Gastrocnemius medialis (tissue), 4 donors: Measurements from ENCODE around the gene TATDN3. TPM values are rescaled to one million over a fixed set of nuclear protein-coding genes. Genes with fewer than 3 reads are reported as not detected.
"Not testable (repeated sequence)": the region's sequence is repeated elsewhere in the genome, so short reads cannot be mapped to it uniquely, and the experiment has no call there.

Source experiments
- ATAC-seq, 2 donors: fragments of 150-250 bp; one replicate each; pipeline ENCODE4 v1.9.1; 2016
- DNase-seq, 2 donors: peaks; one replicate each; pipeline ENCODE4 v3.0.0-alpha.2; 2019
- H3K27ac ChIP-seq, 4 donors: fragments of 200-600 bp; sonication (generic); 1 replicate in 1 of 4; 2 replicates in 3 of 4; pipeline ENCODE4 v1.5.1; 2016 to 2018; ENCODE audit warnings: mild to moderate bottlenecking in 2 of 4, moderate library complexity in 1 of 4
- H3K27me3 ChIP-seq, 3 donors: fragments of 200-600 bp; sonication (generic) in 2 of 3; 1 replicate in 1 of 3; 2 replicates in 2 of 3; pipeline versions ENCODE4 v1.5.1 to v1.6.0; 2016 to 2019; ENCODE audit warnings: mild to moderate bottlenecking in 1 of 3, moderate library complexity in 1 of 3
- H3K36me3 ChIP-seq, 2 donors: fragments of 200-600 bp; sonication (generic) in 1 of 2; one replicate each; pipeline ENCODE4 v1.5.1; 2017 to 2018
- H3K4me1 ChIP-seq, 2 donors: fragments of 200-600 bp; sonication (generic) in 1 of 2; one replicate each; pipeline ENCODE4 v1.5.1; 2016 to 2017; ENCODE audit warnings: mild to moderate bottlenecking in 2 of 2
- H3K4me3 ChIP-seq, 4 donors: fragments of 200-600 bp; sonication (generic) in 3 of 4; 1 replicate in 1 of 4; 2 replicates in 3 of 4; pipeline ENCODE4 v1.5.1; 2016 to 2019; ENCODE audit warnings: mild to moderate bottlenecking in 2 of 4
- H3K9me3 ChIP-seq, 3 donors: fragments of 200-600 bp; sonication (generic) in 2 of 3; 1 replicate in 1 of 3; 2 replicates in 2 of 3; pipeline ENCODE4 v1.5.1; 2016 to 2019
- POLR2A ChIP-seq, 2 donors: fragments of 450-650 bp; IDR thresholded peaks; one replicate each; pipeline ENCODE4 v1.6.1; 2017; ENCODE audit warnings: antibody characterized with exemption in 2 of 2, mild to moderate bottlenecking in 2 of 2, moderate library complexity in 2 of 2
- in situ Hi-C, 4 donors: fragments of 200-750 bp; cut with MboI; loops; one replicate each; pipeline versions ENCODE4 v1.15.0 to v1.8.0; 2017; ENCODE audit warnings: low sequenced_read_pairs in 4 of 4
- intact Hi-C: fragments of 100-400 bp; cut with DNase I; formaldehyde crosslinking; loops from one replicate; pipeline ENCODE4 v1.15.1; 2023; ENCODE audit warnings: low total_unique reads
- total RNA-seq, 4 donors: library from RNA; depleted of rRNA; stranded (reverse); fragments of >200 nt; gene quantifications; one replicate each; pipeline versions ENCODE4 v1.1.0 to v1.2.3, GENCODE V29; 2016
- TF ChIP-seq, protein P1 (sequence below), 5 experiments: fragments of 450-650 bp in 3 of 5; fragments of 200-600 bp in 2 of 5; sonication (generic) in 2 of 5; IDR thresholded peaks in 4 of 5; conservative IDR thresholded peaks in 1 of 5; 1 replicate in 4 of 5; 2 replicates in 1 of 5; pipeline ENCODE4 v1.5.1; 2016 to 2019; ENCODE audit warnings: antibody characterized with exemption in 5 of 5, mild to moderate bottlenecking in 3 of 5, moderate library complexity in 3 of 5

The TATDN3 gene
- total RNA-seq, 4 donors from 2014 or later: 19.5 to 27.3 (median 25.6) TPM

DNA sequence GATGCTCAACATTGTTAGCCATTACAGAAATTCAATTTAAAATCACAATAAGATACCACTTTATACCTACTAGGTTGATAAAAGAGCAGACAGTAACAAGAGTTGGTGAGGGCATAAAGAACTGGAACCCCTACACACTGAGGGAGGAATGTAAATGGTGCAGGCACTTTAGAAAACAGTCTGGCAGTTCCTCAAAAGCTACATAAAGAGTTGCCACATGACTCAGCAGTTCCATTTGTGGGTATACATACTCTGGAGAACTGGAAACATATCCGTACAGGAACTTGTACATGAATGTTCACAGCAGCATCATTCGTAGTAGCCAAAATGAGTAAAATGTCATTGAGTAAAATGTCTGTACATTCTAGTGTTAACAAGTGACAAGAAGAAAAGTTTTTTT is 17.1 kb upstream of the TATDN3 start:
- H3K4me3 ChIP-seq: no peak overlapping the region
- in situ Hi-C loops (no loop called here), intact Hi-C loops (no loop called here)
- H3K9me3 ChIP-seq: no peaks in the 10 kb centered on the region
- TF ChIP-seq POLR2A (IDR thresholded peaks at IDR 0.05): no peak
- TF ChIP-seq, protein P1, sequence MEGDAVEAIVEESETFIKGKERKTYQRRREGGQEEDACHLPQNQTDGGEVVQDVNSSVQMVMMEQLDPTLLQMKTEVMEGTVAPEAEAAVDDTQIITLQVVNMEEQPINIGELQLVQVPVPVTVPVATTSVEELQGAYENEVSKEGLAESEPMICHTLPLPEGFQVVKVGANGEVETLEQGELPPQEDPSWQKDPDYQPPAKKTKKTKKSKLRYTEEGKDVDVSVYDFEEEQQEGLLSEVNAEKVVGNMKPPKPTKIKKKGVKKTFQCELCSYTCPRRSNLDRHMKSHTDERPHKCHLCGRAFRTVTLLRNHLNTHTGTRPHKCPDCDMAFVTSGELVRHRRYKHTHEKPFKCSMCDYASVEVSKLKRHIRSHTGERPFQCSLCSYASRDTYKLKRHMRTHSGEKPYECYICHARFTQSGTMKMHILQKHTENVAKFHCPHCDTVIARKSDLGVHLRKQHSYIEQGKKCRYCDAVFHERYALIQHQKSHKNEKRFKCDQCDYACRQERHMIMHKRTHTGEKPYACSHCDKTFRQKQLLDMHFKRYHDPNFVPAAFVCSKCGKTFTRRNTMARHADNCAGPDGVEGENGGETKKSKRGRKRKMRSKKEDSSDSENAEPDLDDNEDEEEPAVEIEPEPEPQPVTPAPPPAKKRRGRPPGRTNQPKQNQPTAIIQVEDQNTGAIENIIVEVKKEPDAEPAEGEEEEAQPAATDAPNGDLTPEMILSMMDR (IDR thresholded peaks at IDR 0.05 in 4 of 5, conservative IDR thresholded peaks at IDR 0.05 in 1 of 5): no peak
- H3K4me1 ChIP-seq: no peaks in the 10 kb centered on the region
- no peaks in the 10 kb centered on the region for H3K36me3 ChIP-seq
- no peak for ATAC-seq
- H3K27me3 ChIP-seq: no peaks in the 10 kb centered on the region
- DNase-seq: no peak
- H3K27ac ChIP-seq: no peak overlapping the region

DNA sequence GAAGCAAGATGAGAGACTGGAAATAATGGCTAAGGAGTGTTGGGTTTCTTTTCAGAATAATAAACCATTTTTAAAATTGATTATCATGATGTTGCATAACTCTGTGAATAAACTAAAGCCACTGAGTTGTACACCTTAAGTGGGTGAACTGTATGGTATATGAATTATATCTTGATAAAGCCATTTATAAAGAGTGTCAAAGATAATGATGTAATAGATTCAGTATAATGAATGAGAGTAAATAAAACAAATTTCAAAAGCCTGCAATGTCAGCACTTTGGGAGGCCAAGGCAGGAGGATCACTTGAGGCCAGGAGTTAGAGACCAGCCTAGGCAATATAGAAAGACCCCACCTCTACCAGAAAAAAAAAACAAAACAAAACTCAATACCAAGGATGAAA is 16.5 kb upstream of the TATDN3 start:
- Histone ChIP-seq H3K36me3 (no peaks in the 10 kb centered on the region), H3K27me3 (no peaks in the 10 kb centered on the region), H3K27ac (no peak overlapping the region), H3K4me1 (no peaks in the 10 kb centered on the region), H3K9me3 (no peaks in the 10 kb centered on the region), H3K4me3 (no peak overlapping the region)
- in situ Hi-C loops (no loop called here), intact Hi-C loops (no loop called here)
- no peak for ATAC-seq
- no peak for DNase-seq
- TF ChIP-seq POLR2A (IDR thresholded peaks at IDR 0.05): no peak
- TF ChIP-seq, protein P1 (IDR thresholded peaks at IDR 0.05 in 4 of 5, conservative IDR thresholded peaks at IDR 0.05 in 1 of 5): no peak

DNA sequence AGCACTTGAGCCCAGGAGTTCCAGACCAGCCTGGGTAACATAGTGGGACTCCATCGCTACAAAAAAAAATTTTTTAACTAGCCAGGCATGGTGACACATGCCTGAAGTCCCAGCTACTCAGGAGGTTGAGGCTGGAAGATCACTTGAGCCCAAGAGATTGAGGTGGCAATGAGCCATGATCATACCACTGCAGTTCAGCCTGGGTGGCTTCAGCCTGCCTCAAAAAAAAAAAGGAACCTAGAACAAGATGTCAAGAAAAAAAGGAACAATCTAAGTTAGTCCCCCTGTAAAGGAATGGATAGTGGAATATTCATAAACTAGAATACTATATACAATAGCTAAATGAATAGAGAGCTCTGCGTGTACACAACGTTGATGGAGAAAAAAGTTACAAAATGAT is 14.5 kb upstream of the TATDN3 start:
- no peaks in the 10 kb centered on the region for H3K9me3 ChIP-seq
- no peaks in the 10 kb centered on the region for H3K4me1 ChIP-seq
- no peak for DNase-seq
- ATAC-seq: no peak
- H3K4me3 ChIP-seq: no peak overlapping the region
- in situ Hi-C loops: no loop called here
- peaks cover 0 to 11% of the 10 kb centered on the region in 2 donors for H3K36me3 ChIP-seq
- intact Hi-C loops: no loop called here
- no peak overlapping the region for H3K27ac ChIP-seq
- H3K27me3 ChIP-seq: no peaks in the 10 kb centered on the region
- TF ChIP-seq, protein P1 (IDR thresholded peaks at IDR 0.05 in 4 of 5, conservative IDR thresholded peaks at IDR 0.05 in 1 of 5): no peak
- TF ChIP-seq POLR2A (IDR thresholded peaks at IDR 0.05): no peak

DNA sequence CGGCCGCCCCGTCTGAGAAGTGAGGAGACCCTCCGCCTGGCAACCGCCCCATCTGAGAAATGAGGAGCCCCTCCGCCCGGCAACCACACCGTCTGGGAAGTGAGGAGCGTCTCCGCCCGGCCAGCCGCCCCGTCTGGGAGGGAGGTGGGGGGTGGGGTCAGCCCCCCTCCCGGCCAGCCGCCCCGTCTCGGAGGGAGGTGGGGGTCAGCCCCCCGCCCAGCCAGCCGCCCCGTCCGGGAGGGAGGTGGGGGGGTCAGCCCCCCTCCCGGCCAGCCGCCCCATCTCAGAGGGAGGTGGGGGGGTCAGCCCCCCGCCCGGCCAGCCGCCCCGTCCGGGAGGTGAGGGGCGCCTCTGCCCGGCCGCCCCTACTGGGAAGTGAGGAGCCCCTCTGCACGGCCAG is 12.6 kb upstream of the TATDN3 start:
- peaks cover 0 to 17% of the 10 kb centered on the region in 2 donors for H3K36me3 ChIP-seq
- DNase-seq, H3K27ac ChIP-seq, H3K4me3 ChIP-seq, H3K27me3 ChIP-seq, intact Hi-C loops, H3K9me3 ChIP-seq, H3K4me1 ChIP-seq, in situ Hi-C loops, ATAC-seq: not testable (repeated sequence)

DNA sequence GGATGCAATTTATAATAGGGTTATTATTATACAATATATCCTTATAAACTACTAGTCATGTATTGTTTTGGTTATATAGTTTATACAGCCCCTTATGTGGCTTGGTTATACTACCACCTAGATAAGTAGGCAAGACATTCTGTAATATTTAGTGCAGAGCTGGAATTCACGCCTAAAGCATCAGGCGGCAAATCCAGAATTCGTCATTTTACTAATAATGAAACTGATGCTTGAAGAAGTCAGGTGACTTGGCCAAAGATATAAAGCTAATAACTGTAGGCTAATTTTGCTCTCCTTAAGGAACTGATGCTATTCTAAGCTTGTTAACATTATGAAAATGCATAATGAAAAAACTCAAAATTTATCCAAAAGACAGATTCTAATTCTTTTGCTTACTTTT is 10.9 kb upstream of the TATDN3 start:
- intact Hi-C loops (no loop called here), in situ Hi-C loops (no loop called here)
- Histone ChIP-seq H3K9me3 (no peaks in the 10 kb centered on the region), H3K27ac (no peak overlapping the region), H3K4me1 (no peaks in the 10 kb centered on the region), H3K36me3 (peaks cover 0 to 17% of the 10 kb centered on the region in 2 donors), H3K27me3 (no peaks in the 10 kb centered on the region), H3K4me3 (no peak overlapping the region)
- ATAC-seq (no peak), DNase-seq (no peak)
- no peak for TF ChIP-seq POLR2A (IDR thresholded peaks at IDR 0.05)
- TF ChIP-seq, protein P1 (IDR thresholded peaks at IDR 0.05 in 4 of 5, conservative IDR thresholded peaks at IDR 0.05 in 1 of 5): no peak
